Motor neuron (in vitro differentiated cells): ENCODE results near the gene HNF4A. TPM values are rescaled to one million over a fixed set of nuclear protein-coding genes. Genes with fewer than 3 reads are reported as not detected.
A peak's percentile ranks its signal among the peaks of the same experiment; 100 is the strongest.
"Not testable (repeated sequence)": the region's sequence is repeated elsewhere in the genome, so short reads cannot be mapped to it uniquely, and the experiment has no call there.

Source experiments
- ATAC-seq, 8 experiments: fragments of 200-7000 bp; cut with Tn5 transposase; replicated peaks in 6 of 8; 2 replicates each; pipeline ENCODE4 v1.8.0; 2021; ENCODE audit warnings: mild to moderate bottlenecking in 8 of 8, moderate library complexity in 8 of 8
- H3K27ac ChIP-seq, 2 donors: fragments of 250-450 bp; sonication (Bioruptor Pico); 2 replicates each; pipeline ENCODE4 v1.9.0; 2021; ENCODE audit warnings: antibody characterized with exemption in 2 of 2, mild to moderate bottlenecking in 2 of 2, moderate library complexity in 1 of 2
- H3K4me1 ChIP-seq, 2 donors: fragments of 250-450 bp; sonication (Bioruptor Pico); replicated peaks in 1 of 2; 2 replicates each; pipeline ENCODE4 v1.6.1; 2021; ENCODE audit warnings: antibody characterized with exemption in 2 of 2, mild to moderate bottlenecking in 2 of 2, moderate library complexity in 1 of 2
- H3K4me3 ChIP-seq, 5 donors: fragments of 250-450 bp; sonication (Bioruptor Pico); 2 replicates each; pipeline ENCODE4 v1.9.0; 2021; ENCODE audit warnings: antibody characterized with exemption in 5 of 5, mild to moderate bottlenecking in 5 of 5, moderate library complexity in 4 of 5
- WGBS, 10 experiments: fragments of 450-650 bp; shearing (Covaris generic); methylation state at CpG; one replicate each; pipeline ENCODE4 v1.0.0; 2022; 5-methylcytosine and 5-hydroxymethylcytosine counted together
- in situ Hi-C, 9 experiments: fragments of 400-800 bp; cut with MboI; loops; one replicate each; pipeline ENCODE4 v1.15.0; 2021; ENCODE audit warnings: low sequenced_read_pairs in 9 of 9, low pct_unique_long_range_greater_than_20kb in 2 of 9; ENCODE audit not compliant: unreplicated experiment in 9 of 9
- total RNA-seq, 8 experiments: library from RNA; unstranded; fragments of 300-600 nt; gene quantifications; 2 replicates each; pipeline versions ENCODE4 v1.2.3 to v1.2.4, GENCODE V29; 2022

Gene HNF4A
- total RNA-seq, 8 experiments from 2014 or later, result 0.09 to 0.62 (median 0.17) TPM; not detected in 2

DNA sequence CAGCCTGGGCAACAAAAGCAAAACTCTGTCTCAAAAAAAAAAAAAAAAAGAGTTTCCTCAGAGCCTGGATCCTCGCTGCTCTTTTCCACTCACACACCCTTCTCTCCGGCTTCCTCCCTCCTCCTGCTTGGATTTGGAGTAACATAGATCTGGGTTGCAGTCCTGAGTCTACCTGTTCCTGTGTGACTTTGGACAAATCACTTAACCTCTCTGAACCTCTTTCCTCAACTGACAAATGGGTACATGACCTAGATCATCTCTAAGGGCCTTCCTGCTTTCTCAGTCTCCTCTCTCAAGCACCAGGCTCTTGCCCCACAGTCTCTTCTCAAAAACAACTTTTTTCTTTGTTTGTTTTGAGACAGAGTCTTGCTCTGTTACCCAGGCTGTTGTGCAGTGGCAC is 24.3 kb upstream of the HNF4A start:
- Histone ChIP-seq H3K4me1 (no peaks in the 10 kb centered on the region), H3K4me3 (no peak overlapping the region), H3K27ac (no peak overlapping the region)
- WGBS, 10 experiments, result 49 to 100% (median 79%) methylated on average over 1 to 2 of the region's 2 CpGs; no CpG with 5 or more reads in 7 of the 10 experiments
- in situ Hi-C loops, result no loop called here
- ATAC-seq, result no peak

DNA sequence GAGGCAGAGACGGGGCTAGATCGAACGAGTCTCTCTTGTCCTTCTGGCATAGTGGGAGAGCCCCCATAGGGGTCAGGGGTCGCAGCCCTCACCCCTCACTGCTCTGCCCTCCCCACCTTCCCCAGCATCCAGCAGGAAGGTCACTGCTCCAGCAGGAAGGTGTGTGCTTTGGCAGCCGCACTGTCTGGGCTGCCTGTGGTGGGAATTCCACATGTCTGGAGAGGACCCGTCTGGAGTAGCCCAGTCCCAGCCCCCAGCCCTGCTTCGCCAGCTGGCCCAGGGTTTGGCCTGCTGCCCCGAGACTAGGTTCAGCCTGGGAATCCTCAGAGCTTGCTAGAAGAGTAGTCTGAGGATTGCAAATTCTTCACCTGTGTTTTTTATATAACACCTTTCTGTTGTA is 21.2 kb upstream of the HNF4A start:
- Histone ChIP-seq H3K4me1 (no peaks in the 10 kb centered on the region), H3K4me3 (no peak overlapping the region), H3K27ac (no peak overlapping the region)
- in situ Hi-C loops, result no loop called here
- 0 to 90% (median 56%) methylated on average over 2 to 3 of the region's 8 CpGs; no CpG with 5 or more reads in 6 of the 10 experiments for WGBS, 10 experiments
- ATAC-seq, result no peak

DNA sequence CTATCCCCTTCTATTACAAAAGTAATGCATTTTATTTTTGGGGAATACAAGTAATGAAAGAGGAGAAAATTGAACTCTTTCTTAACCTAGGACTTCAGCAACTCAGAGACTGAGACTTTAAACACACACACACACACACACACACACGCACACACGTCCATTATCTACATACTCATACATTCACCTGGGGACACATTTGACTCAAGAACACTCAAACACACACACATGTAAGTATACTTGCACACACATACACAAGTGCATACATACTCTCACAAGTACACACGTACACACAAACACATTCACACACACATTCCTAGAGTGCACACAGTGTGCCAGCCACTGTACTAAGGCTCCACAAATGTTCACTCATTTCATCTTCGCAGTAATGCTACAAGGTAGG is 20.8 kb upstream of the HNF4A start:
- Histone ChIP-seq H3K27ac (no peak overlapping the region), H3K4me3 (no peak overlapping the region), H3K4me1 (no peaks in the 10 kb centered on the region)
- WGBS, 10 experiments, result 50 to 100% (median 86%) methylated on average over 1 to 3 of the region's 4 CpGs; no CpG with 5 or more reads in 4 of the 10 experiments
- no peak for ATAC-seq
- in situ Hi-C loops, result no loop called here

DNA sequence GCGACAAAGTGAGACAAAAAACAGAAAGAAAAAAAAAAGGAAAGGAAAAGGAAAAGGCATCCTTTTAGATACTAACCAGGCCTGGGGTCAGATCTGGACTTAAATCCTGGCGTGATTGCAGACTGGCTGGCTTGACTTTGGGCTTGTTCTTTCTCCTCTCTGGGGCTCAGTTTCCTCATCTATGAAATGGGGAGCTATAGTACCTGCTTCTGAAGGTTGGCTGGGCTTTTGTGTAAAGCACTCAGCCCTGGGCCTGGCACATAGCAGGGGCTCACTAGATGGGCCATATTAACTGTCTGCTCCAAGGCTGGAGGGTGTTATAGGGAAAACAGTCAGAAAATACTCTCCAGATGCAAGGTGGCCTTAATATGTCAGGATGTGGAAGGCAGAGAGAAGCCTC is 19.8 kb upstream of the HNF4A start:
- in situ Hi-C loops, result no loop called here
- no peak for ATAC-seq
- H3K4me3 ChIP-seq, result no peak overlapping the region
- no peaks in the 10 kb centered on the region for H3K4me1 ChIP-seq
- 45 to 100% (median 86%) methylated on average over 1 to 2 of the region's 2 CpGs; no CpG with 5 or more reads in 4 of the 10 experiments for WGBS, 10 experiments
- no peak overlapping the region for H3K27ac ChIP-seq

DNA sequence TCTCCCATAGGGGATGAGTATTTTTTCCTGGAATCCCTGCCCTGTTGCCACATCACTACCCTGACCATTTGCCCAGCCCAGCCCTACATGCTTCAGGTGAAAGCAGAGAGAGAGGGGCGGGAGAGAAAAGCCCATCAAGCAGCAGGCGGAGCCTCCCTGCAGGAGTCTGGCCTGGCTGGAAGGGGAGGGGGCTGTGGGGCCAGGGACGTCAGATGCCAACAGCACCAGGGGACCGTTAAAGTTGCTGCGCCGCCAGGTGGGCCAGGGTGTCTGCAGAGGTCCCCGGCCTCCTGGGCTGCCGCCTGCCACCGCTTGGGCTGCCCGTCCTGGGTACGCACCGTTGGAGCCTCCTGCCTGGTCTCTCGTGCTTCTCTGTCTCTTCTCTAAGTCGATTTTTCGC is 19.4 kb upstream of the HNF4A start:
- Histone ChIP-seq H3K27ac (no peak overlapping the region), H3K4me1 (no peaks in the 10 kb centered on the region), H3K4me3 (no peak overlapping the region)
- in situ Hi-C loops, result no loop called here
- 0 to 64% (median 36%) methylated on average over 2 to 11 of the region's 15 CpGs; no CpG with 5 or more reads in 2 of the 10 experiments for WGBS, 10 experiments
- peak in 4 of 8 experiments; percentile 17 to 38 (median 23) for ATAC-seq

DNA sequence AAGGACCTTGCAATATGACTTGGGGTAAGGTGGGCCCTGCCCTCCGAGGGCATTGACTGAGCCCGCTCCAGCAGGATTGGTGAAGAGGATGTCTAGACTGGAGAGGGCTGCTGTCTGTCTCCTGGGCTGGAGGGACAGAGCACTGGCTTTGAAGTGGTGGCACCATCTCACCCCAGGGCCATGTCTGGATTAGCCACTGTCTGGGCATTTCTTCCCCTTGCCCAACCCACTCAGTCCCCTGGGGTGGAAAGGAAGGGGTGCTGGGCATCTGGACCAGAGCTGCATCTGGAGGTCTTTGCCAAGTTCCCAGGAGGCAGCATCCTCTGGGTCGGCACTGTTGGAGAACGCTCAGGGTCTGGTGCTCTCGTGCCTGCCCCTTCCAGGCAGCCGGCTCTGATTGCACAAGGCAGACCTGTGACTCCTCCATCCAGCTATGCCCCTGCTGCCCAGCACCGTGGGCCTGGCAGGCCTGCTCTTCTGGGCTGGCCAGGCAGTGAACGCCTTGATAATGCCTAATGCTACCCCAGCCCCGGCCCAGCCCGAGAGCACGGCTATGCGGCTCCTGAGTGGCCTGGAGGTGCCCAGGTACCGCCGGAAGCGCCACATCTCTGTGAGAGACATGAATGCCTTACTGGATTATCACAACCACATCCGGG is 18.6 kb upstream of the HNF4A start, which contains the start of gene R3HDML:
R3HDML (plus strand) TSS at position 319 of the 656 bp plus-strand sequence; CDS start at position 434, 115 bp downstream.
- no peak for ATAC-seq
- in situ Hi-C loops, result no loop called here
- Histone ChIP-seq H3K4me1 (no peaks in the 10 kb centered on the region), H3K4me3 (no peak within 1 kb of the TSS), H3K27ac (no peak within 1 kb of the TSS)
- WGBS, 10 experiments, result 20 to 100% (median 70%) methylated on average over 1 to 8 of the region's 16 CpGs; no CpG with 5 or more reads in 3 of the 10 experiments

- peak; percentile 70 to 98 (median 92) for ATAC-seq
- in situ Hi-C loops, result no loop called here
- WGBS, 10 experiments, result 6 to 100% (median 54%) methylated on average over 1 to 5 of the region's 6 CpGs; no CpG with 5 or more reads in 2 of the 10 experiments
These were observed 13.3 kb upstream of the HNF4A start for GRCh38 chr20:44342248-44342647.

GRCh38 chr20:44343162-44343675 is 12.3 kb upstream of the HNF4A start:
- in situ Hi-C loops, result no loop called here
- Histone ChIP-seq H3K27ac (no peak overlapping the region), H3K4me3 (no peak overlapping the region), H3K4me1 (peaks cover 5 to 7% of the 10 kb centered on the region in 2 donors)
- WGBS, 10 experiments, result 55 to 100% (median 86%) methylated on average over 1 to 7 of the region's 12 CpGs; no CpG with 5 or more reads in 3 of the 10 experiments
- no peak for ATAC-seq

More at GRCh38 chr20:44342248-44342647, 13.3 kb upstream of the HNF4A start:
- Histone ChIP-seq H3K27ac (no peak overlapping the region), H3K4me1 (peaks cover 5 to 7% of the 10 kb centered on the region in 2 donors), H3K4me3 (no peak overlapping the region)

- peaks cover 5 to 7% of the 10 kb centered on the region in 2 donors for H3K4me1 ChIP-seq
- in situ Hi-C loops, result no loop called here
- H3K4me3 ChIP-seq, result no peak overlapping the region
- 81 to 100% (median 93%) methylated on average over 2 to 4 of the region's 4 CpGs for WGBS, 10 experiments
- H3K27ac ChIP-seq, result no peak overlapping the region
- no peak for ATAC-seq
These were observed 10.8 kb upstream of the HNF4A start for GRCh38 chr20:44344723-44345122.

GRCh38 chr20:44345147-44345546 is 10.4 kb upstream of the HNF4A start:
- H3K27ac ChIP-seq, result no peak overlapping the region
- in situ Hi-C loops, result no loop called here
- 70 to 95% (median 92%) methylated on average over 1 to 7 of the region's 8 CpGs; no CpG with 5 or more reads in 5 of the 10 experiments for WGBS, 10 experiments
- no peak overlapping the region for H3K4me3 ChIP-seq
- no peak for ATAC-seq
- H3K4me1 ChIP-seq, result peaks cover 5 to 7% of the 10 kb centered on the region in 2 donors

DNA sequence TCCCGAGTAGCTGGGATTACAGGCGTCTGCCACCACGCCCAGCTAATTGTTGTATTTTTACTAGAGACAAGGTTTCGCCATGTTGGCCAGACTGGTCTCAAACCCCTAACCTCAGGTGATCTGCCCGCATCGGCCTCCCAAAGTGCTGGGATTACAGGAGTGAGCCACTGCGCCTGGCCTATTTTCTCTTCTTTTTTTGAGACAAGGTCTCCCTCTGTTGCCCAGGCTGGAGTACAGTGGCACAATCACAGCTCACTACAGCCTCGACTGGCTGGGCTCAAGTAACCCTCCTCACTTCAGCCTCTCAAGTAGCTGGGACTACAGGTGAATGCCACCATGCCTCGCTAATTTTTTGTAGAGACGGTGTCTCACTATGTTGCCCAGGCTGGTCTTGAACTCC is 9.6 kb upstream of the HNF4A start:
- in situ Hi-C loops, H3K4me3 ChIP-seq, H3K4me1 ChIP-seq, ATAC-seq, H3K27ac ChIP-seq: not testable (repeated sequence)
- WGBS, 10 experiments, result 30 to 100% (median 100%) methylated on average over 1 to 6 of the region's 10 CpGs; no CpG with 5 or more reads in 3 of the 10 experiments

GRCh38 chr20:44348168-44348659 is 7.3 kb upstream of the HNF4A start:
- WGBS, 10 experiments, result 27 to 100% (median 88%) methylated on average over 3 to 4 of the region's 4 CpGs; no CpG with 5 or more reads in 3 of the 10 experiments
- H3K27ac ChIP-seq, result no peak overlapping the region
- H3K4me3 ChIP-seq, result no peak overlapping the region
- in situ Hi-C loops, result no loop called here
- ATAC-seq, result no peak
- H3K4me1 ChIP-seq, result peaks cover 0 to 4% of the 10 kb centered on the region in 2 donors

DNA sequence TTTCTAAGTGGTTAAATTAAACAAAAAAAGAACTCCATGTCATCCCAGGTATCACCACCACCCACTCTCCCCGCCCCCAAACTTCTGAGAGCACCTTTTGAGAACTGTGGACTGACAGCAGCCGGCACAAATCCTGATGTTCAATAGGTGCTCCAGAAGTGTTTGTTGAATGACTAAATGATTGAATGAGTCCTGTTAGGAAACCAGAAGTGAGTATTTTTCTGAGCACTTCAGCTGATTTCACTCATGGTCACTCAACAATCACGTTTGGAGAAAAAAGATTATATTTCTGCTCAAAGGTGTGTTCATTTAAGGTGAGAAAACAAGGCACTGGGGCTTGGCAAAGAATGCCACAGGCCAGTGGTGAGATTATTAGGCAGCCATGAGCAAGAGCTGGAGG is 6.2 kb upstream of the HNF4A start:
- in situ Hi-C loops, result no loop called here

More for the DNA sequence above, 6.2 kb upstream of the HNF4A start:
- ATAC-seq, result no peak
- no peak overlapping the region for H3K4me3 ChIP-seq
- H3K27ac ChIP-seq, result no peak overlapping the region
- 0 to 89% (median 75%) methylated on average over 1 to 3 of the region's 3 CpGs; no CpG with 5 or more reads in 2 of the 10 experiments for WGBS, 10 experiments
- peaks cover 0 to 4% of the 10 kb centered on the region in 2 donors for H3K4me1 ChIP-seq
